SU-DHL-6 (cell line): ENCODE data around the gene PER2.
"Not testable (repeated sequence)": the region's sequence is repeated elsewhere in the genome, so short reads cannot be mapped to it uniquely, and the experiment has no call there.

Source experiments
- CTCF ChIP-seq: fragments of 200-600 bp; sonication (generic); IDR thresholded peaks from one replicate; pipeline ENCODE4 v1.5.1; 2017; ENCODE audit warnings: antibody characterized with exemption, mild to moderate bottlenecking, low read length, moderate library complexity; ENCODE audit not compliant: insufficient read depth, poor library complexity, severe bottlenecking
- EZH2phosphoT487 ChIP-seq: fragments of 200-600 bp; sonication (generic), shearing (Covaris generic); conservative IDR thresholded peaks from 2 replicates; pipeline ENCODE4 v1.6.1; 2018; ENCODE audit warnings: mild to moderate bottlenecking, antibody characterized with exemption, low read length, moderate library complexity, mixed read lengths

- TF ChIP-seq CTCF, EZH2phosphoT487: not testable (repeated sequence)
These were observed 16.7 kb downstream of the PER2 start for GRCh38 chr2:238271686-238272085.
